GM23338 (cell line): ENCODE results near the gene KCNJ11. TPM values are rescaled to one million over a fixed set of nuclear protein-coding genes. Genes with fewer than 3 reads are reported as not detected.

Experiments
- ATAC-seq: fragments of 200-7000 bp; cut with Tn5 transposase; 3 replicates; pipeline ENCODE4 v1.9.1; 2020
- DNase-seq: peaks from one replicate; pipeline ENCODE4 v3.0.0-alpha.2; 2015; ENCODE audit warnings: low spot score
- H2AFZ ChIP-seq: fragments of 200-600 bp; sonication (generic); 2 replicates; pipeline ENCODE4 v1.8.0; 2016; ENCODE audit warnings: antibody characterized with exemption, mild to moderate bottlenecking, moderate library complexity
- H3F3A ChIP-seq: fragments of 200-600 bp; sonication (generic); replicated peaks from 2 replicates; pipeline ENCODE4 v1.8.0; 2017; ENCODE audit warnings: antibody characterized with exemption, mixed run types, low read depth
- H3K27ac ChIP-seq: fragments of 200-600 bp; sonication (generic); 2 replicates; pipeline ENCODE4 v1.6.1; 2016; ENCODE audit warnings: low read depth
- H3K27me3 ChIP-seq: fragments of 200-600 bp; sonication (generic); 2 replicates; pipeline ENCODE4 v1.8.0; 2016; ENCODE audit warnings: mild to moderate bottlenecking, mixed run types, moderate library complexity; ENCODE audit not compliant: insufficient read depth
- H3K36me3 ChIP-seq: fragments of 200-600 bp; sonication (generic); 2 replicates; pipeline ENCODE4 v1.8.0; 2016; ENCODE audit warnings: mild to moderate bottlenecking; ENCODE audit not compliant: insufficient read depth
- H3K4me1 ChIP-seq: fragments of 200-600 bp; sonication (generic); 2 replicates; pipeline ENCODE4 v1.8.0; 2016; ENCODE audit warnings: mild to moderate bottlenecking, moderate library complexity; ENCODE audit not compliant: insufficient read depth
- H3K4me2 ChIP-seq: fragments of 200-600 bp; sonication (generic); 2 replicates; pipeline ENCODE4 v1.7.1; 2017; ENCODE audit warnings: mixed run types
- H3K4me3 ChIP-seq: fragments of 200-600 bp; sonication (generic); 2 replicates; pipeline ENCODE4 v1.6.1; 2016; ENCODE audit warnings: mixed run types
- H3K79me2 ChIP-seq: fragments of 200-600 bp; sonication (generic); replicated peaks from 2 replicates; pipeline ENCODE4 v1.8.0; 2017; ENCODE audit warnings: mild to moderate bottlenecking; ENCODE audit not compliant: insufficient read depth
- H3K9me2 ChIP-seq: fragments of 200-600 bp; sonication (generic); 2 replicates; pipeline ENCODE4 v1.8.0; 2017; ENCODE audit not compliant: insufficient read depth
- H4K20me1 ChIP-seq: fragments of 200-600 bp; sonication (generic); replicated peaks from 2 replicates; pipeline ENCODE4 v1.8.0; 2017; ENCODE audit warnings: mild to moderate bottlenecking; ENCODE audit not compliant: insufficient read depth
- H3K27ac Mint-ChIP-seq: 2 replicates; pipeline ENCODE4 v1.8.0; 2020; ENCODE audit warnings: inconsistent platforms, mild to moderate bottlenecking, moderate library complexity, mixed read lengths
- H3K27me3 Mint-ChIP-seq: 3 replicates; pipeline ENCODE4 v1.8.0; 2022; ENCODE audit warnings: low read depth, mild to moderate bottlenecking, moderate library complexity, mixed read lengths, inconsistent platforms; ENCODE audit not compliant: insufficient read depth, poor library complexity
- H3K36me3 Mint-ChIP-seq: 3 replicates; pipeline ENCODE4 v1.8.0; 2021; ENCODE audit warnings: low read depth, mild to moderate bottlenecking, inconsistent platforms, moderate library complexity, mixed read lengths
- H3K4me1 Mint-ChIP-seq: 3 replicates; pipeline ENCODE4 v1.8.0; 2020; ENCODE audit warnings: mild to moderate bottlenecking, inconsistent platforms, mixed read lengths
- H3K4me3 Mint-ChIP-seq: 3 replicates; pipeline ENCODE4 v1.8.0; 2021; ENCODE audit warnings: moderate library complexity, mild to moderate bottlenecking, inconsistent platforms, mixed read lengths
- H3K9me3 Mint-ChIP-seq: 3 replicates; pipeline ENCODE4 v1.8.0; 2020; ENCODE audit warnings: moderate library complexity, mild to moderate bottlenecking, inconsistent platforms, mixed read lengths
- CREB1 ChIP-seq: fragments of 250-450 bp; sonication (Bioruptor Pico); IDR thresholded peaks from 2 replicates; pipeline ENCODE4 v1.5.0; 2020; ENCODE audit warnings: low read depth, mild to moderate bottlenecking, moderate library complexity
- CTCF ChIP-seq, 2 experiments: fragments of 200-600 bp in 1 of 2; sonication (generic) in 1 of 2; conservative IDR thresholded peaks; 2 replicates each; pipeline versions ENCODE4 v1.5.1 to v1.6.1; 2016 to 2017; ENCODE audit warnings: antibody characterized with exemption in 2 of 2, low read depth in 2 of 2, mild to moderate bottlenecking in 2 of 2, moderate library complexity in 1 of 2
- ETS1 ChIP-seq: IDR thresholded peaks from 2 replicates; pipeline ENCODE4 v1.6.1; 2016; ENCODE audit warnings: antibody characterized with exemption
- EZH2 ChIP-seq: fragments of 200-600 bp; sonication (generic); IDR thresholded peaks from one replicate; pipeline ENCODE4 v1.8.0; 2017; ENCODE audit warnings: antibody characterized with exemption, mild to moderate bottlenecking, low read depth; ENCODE audit not compliant: unreplicated experiment
- EZH2phosphoT487 ChIP-seq: fragments of 200-600 bp; sonication (generic); IDR thresholded peaks from one replicate; pipeline ENCODE4 v1.8.1; 2018; ENCODE audit warnings: antibody characterized with exemption; ENCODE audit not compliant: unreplicated experiment
- JUNB ChIP-seq: IDR thresholded peaks from one replicate; pipeline ENCODE4 v1.6.1; 2016; ENCODE audit warnings: antibody characterized with exemption; ENCODE audit not compliant: unreplicated experiment
- NANOG ChIP-seq: IDR thresholded peaks from 2 replicates; pipeline ENCODE4 v1.6.1; 2016; ENCODE audit warnings: antibody characterized with exemption, borderline replicate concordance
- POLR2AphosphoS5 ChIP-seq: IDR thresholded peaks from 2 replicates; pipeline ENCODE4 v1.6.1; 2016; ENCODE audit warnings: antibody characterized with exemption, low read depth
- REST ChIP-seq: IDR thresholded peaks from one replicate; pipeline ENCODE4 v1.6.1; 2018; ENCODE audit warnings: antibody characterized with exemption; ENCODE audit not compliant: unreplicated experiment
- ZNF114 ChIP-seq: fragments of 250-450 bp; sonication (Bioruptor Pico); IDR thresholded peaks from 2 replicates; pipeline ENCODE4 v1.5.0; 2020; ENCODE audit warnings: mild to moderate bottlenecking, moderate library complexity
- ZNF331 ChIP-seq: fragments of 250-450 bp; sonication (Bioruptor Pico); IDR thresholded peaks from 2 replicates; pipeline ENCODE4 v1.5.0; 2020; ENCODE audit warnings: low read depth, mild to moderate bottlenecking, moderate library complexity
- polyA plus RNA-seq: library from polyadenylated mRNA; unstranded; fragments of >200 nt; fragmentation: Nextera tagmentation; extraction: Ambion mirVana; gene quantifications from 2 replicates; pipeline ENCODE4 v1.2.1, GENCODE V29; 2016
- total RNA-seq: library from RNA; depleted of rRNA; stranded (reverse); fragments of >200 nt; shearing (Covaris generic); gene quantifications from 2 replicates; pipeline ENCODE4 v1.2.3, GENCODE V29; 2014

Gene KCNJ11
- total and polyA plus RNA-seq, 2 experiments from 2014 or later = 0.89 to 7.9 TPM

- Histone ChIP-seq H4K20me1 (no peaks in the 10 kb centered on the region), H2AFZ (no peak overlapping the region), H3K4me3 (no peak overlapping the region), H3K4me1 (no peaks in the 10 kb centered on the region), H3K27me3 (no peaks in the 10 kb centered on the region), H3K9me2 (no peaks in the 10 kb centered on the region), H3K27ac (no peak overlapping the region), H3K36me3 (peaks cover 9% of the 10 kb centered on the region; the same call in 1 of the 2 replicates), H3K79me2 (no peaks in the 10 kb centered on the region), H3F3A (no peaks in the 10 kb centered on the region), H3K4me2 (no peak overlapping the region)
- H3K4me1 Mint-ChIP-seq = no peaks in the 10 kb centered on the region
- peaks cover 63% of the 10 kb centered on the region for H3K9me3 Mint-ChIP-seq
- ATAC-seq = no peak
- DNase-seq = no peak
- TF ChIP-seq EZH2phosphoT487 (no peak), ZNF114 (CRISPR knock-in tag) (no peak), POLR2AphosphoS5 (no peak)
- H3K4me3 Mint-ChIP-seq = no peak overlapping the region
- no peak overlapping the region for H3K27ac Mint-ChIP-seq
- H3K27me3 Mint-ChIP-seq = no peaks in the 10 kb centered on the region
- H3K36me3 Mint-ChIP-seq = peaks cover 57% of the 10 kb centered on the region
These were observed 19.4 kb downstream of the KCNJ11 start for GRCh38 chr11:17369094-17369493.

GRCh38 chr11:17368551-17368950 is 19.9 kb downstream of the KCNJ11 start:
- no peaks in the 10 kb centered on the region for H4K20me1 ChIP-seq
- H3K79me2 ChIP-seq = no peaks in the 10 kb centered on the region
- TF ChIP-seq CTCF (conservative IDR thresholded peaks at IDR 0.05; ENCODE audit: low read depth in 2 of 2) (no peak), CREB1 (CRISPR knock-in tag) (no peak), REST (no peak), NANOG (no peak), EZH2 (no peak), ETS1 (no peak), JUNB (no peak), ZNF331 (CRISPR knock-in tag) (no peak)
- H3K27ac Mint-ChIP-seq = no peak overlapping the region
- H3K27ac ChIP-seq = no peak overlapping the region
- H3K4me1 ChIP-seq = no peaks in the 10 kb centered on the region
- H3K9me3 Mint-ChIP-seq = peaks cover 60% of the 10 kb centered on the region
- H3F3A ChIP-seq = no peaks in the 10 kb centered on the region
- no peaks in the 10 kb centered on the region for H3K27me3 Mint-ChIP-seq
- DNase-seq (no peak), ATAC-seq (no peak)
- no peak overlapping the region for H3K4me2 ChIP-seq
- H3K36me3 Mint-ChIP-seq = peaks cover 57% of the 10 kb centered on the region
- no peaks in the 10 kb centered on the region for H3K9me2 ChIP-seq
- no peaks in the 10 kb centered on the region for H3K4me1 Mint-ChIP-seq
- H3K4me3 ChIP-seq = no peak overlapping the region
- no peaks in the 10 kb centered on the region for H3K27me3 ChIP-seq
- no peak overlapping the region for H3K4me3 Mint-ChIP-seq
- H2AFZ ChIP-seq = no peak overlapping the region
- peaks cover 9% of the 10 kb centered on the region; the same call in 1 of the 2 replicates for H3K36me3 ChIP-seq
